Caco-2 (cell line): ENCODE results near the gene SLC22A17. TPM values are rescaled to one million over a fixed set of nuclear protein-coding genes. Genes with fewer than 3 reads are reported as not detected.

Experiments
- BruUV-seq: library from RNA; stranded (reverse); fragments of 400-500 nt; replicated peaks from 2 replicates; lab custom pipeline; 2021; lab: Mats Ljungman, UMichigan
- CTCF ChIA-PET: fragments of 300-600 bp; sonication (Branson Sonifier 250); formaldehyde crosslinking; loops from one replicate; lab custom pipeline; 2022; ENCODE audit warnings: antibody characterized with exemption; lab: Charles Lee
- POLR2A ChIA-PET: fragments of 300-600 bp; sonication (Branson Sonifier 250); formaldehyde crosslinking; loops from one replicate; lab custom pipeline; 2022; ENCODE audit warnings: antibody characterized with exemption; lab: Charles Lee
- DNase-seq, 2 experiments: peaks; one replicate each; pipeline versions ENCODE4 v3.0.0 to v3.0.0-alpha.2; 2020 to 2022
- H3K27me3 ChIP-seq: replicated peaks from 2 replicates; pipeline ENCODE4 v1.6.0; 2011; ENCODE audit warnings: low read length; ENCODE audit not compliant: control insufficient read depth, insufficient read depth
- H3K36me3 ChIP-seq: 2 replicates; pipeline ENCODE4 v1.5.1; 2011; ENCODE audit warnings: low read length; ENCODE audit not compliant: control insufficient read depth, insufficient read depth
- H3K4me1 ChIP-seq: fragments of 250-450 bp; sonication (Bioruptor Pico); 2 replicates; pipeline ENCODE4 v1.5.1; 2020; ENCODE audit warnings: mild to moderate bottlenecking
- H3K4me3 ChIP-seq: 2 replicates; pipeline ENCODE4 v1.5.1; 2011; ENCODE audit warnings: low read depth, mild to moderate bottlenecking, control low read depth, low read length
- H3K9me3 ChIP-seq: fragments of 250-450 bp; sonication (Bioruptor Pico); 2 replicates; pipeline ENCODE4 v1.5.1; 2020; ENCODE audit warnings: mild to moderate bottlenecking, moderate library complexity
- H3K27ac Mint-ChIP-seq: one replicate; pipeline ENCODE4 v1.8.0; 2022; ENCODE audit warnings: mixed read lengths; ENCODE audit not compliant: unreplicated experiment
- H3K27me3 Mint-ChIP-seq: one replicate; pipeline ENCODE4 v1.8.0; 2022; ENCODE audit warnings: mixed read lengths; ENCODE audit not compliant: insufficient read depth, unreplicated experiment
- H3K36me3 Mint-ChIP-seq: one replicate; pipeline ENCODE4 v1.8.0; 2022; ENCODE audit warnings: mild to moderate bottlenecking, mixed read lengths; ENCODE audit not compliant: insufficient read depth, unreplicated experiment
- H3K4me1 Mint-ChIP-seq: one replicate; pipeline ENCODE4 v1.8.0; 2022; ENCODE audit warnings: low read depth, mixed read lengths; ENCODE audit not compliant: unreplicated experiment
- H3K4me3 Mint-ChIP-seq: one replicate; pipeline ENCODE4 v1.8.0; 2022; ENCODE audit warnings: mild to moderate bottlenecking, moderate library complexity, mixed read lengths; ENCODE audit not compliant: unreplicated experiment
- H3K9me3 Mint-ChIP-seq: one replicate; pipeline ENCODE4 v1.8.0; 2022; ENCODE audit warnings: mixed read lengths; ENCODE audit not compliant: unreplicated experiment
- intact Hi-C: fragments of 100-400 bp; cut with micrococcal nuclease; formaldehyde crosslinking; loops from one replicate; pipeline ENCODE4 v1.10.0; 2022; ENCODE audit not compliant: unreplicated experiment
- total RNA-seq: library from RNA; stranded (reverse); gene quantifications from 2 replicates; pipeline ENCODE4 v1.2.3, GENCODE V29; 2022
- TF ChIP-seq, protein P1 (sequence below), 2 experiments: fragments of 200-600 bp in 1 of 2; IDR thresholded peaks; 1 replicate in 1 of 2; 2 replicates in 1 of 2; pipeline versions ENCODE4 v1.5.1 to v1.8.0; 2011 to 2022; ENCODE audit warnings: antibody characterized with exemption in 1 of 2, control low read depth in 1 of 2, inconsistent platforms in 1 of 2, low read depth in 1 of 2, low read length in 1 of 2, mild to moderate bottlenecking in 1 of 2, moderate library complexity in 1 of 2; ENCODE audit not compliant: insufficient read depth in 1 of 2, severe bottlenecking in 1 of 2, unreplicated experiment in 1 of 2

SLC22A17 gene
- total RNA-seq, 1 experiment from 2014 or later = 3.1 TPM

DNA sequence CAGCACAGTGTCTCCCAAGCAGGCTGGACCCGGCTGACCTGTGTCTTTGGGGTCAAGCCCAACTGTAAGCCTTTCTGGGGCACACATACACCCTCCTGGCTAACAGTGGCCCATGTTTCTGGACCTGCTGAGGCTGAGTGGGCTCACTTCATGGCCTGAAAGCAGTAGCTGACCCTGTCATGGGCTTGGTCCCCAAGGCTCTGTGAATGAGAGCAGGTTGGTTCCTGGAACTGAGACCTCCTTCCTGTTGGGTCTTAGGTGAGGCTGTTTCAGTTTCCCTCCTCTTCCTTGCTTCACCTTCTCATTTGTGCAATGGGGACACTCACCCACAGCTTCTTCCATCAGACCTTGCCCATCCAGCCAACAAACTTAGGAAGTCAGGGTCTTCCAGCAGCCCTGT is 19.2 kb upstream of the SLC22A17 start:
- ChIA-PET POLR2A (no interaction called here), CTCF (no interaction called here)
- Histone ChIP-seq H3K4me1 (no peaks in the 10 kb centered on the region), H3K36me3 (no peaks in the 10 kb centered on the region), H3K4me3 (no peak overlapping the region), H3K9me3 (no peaks in the 10 kb centered on the region), H3K27me3 (no peaks in the 10 kb centered on the region; the same call in 1 of the 2 replicates)
- intact Hi-C loops = no loop called here
- no peak overlapping the region for H3K27ac Mint-ChIP-seq
- no peaks in the 10 kb centered on the region for H3K4me1 Mint-ChIP-seq
- no peak overlapping the region for H3K4me3 Mint-ChIP-seq
- no TSS peak for BruUV-seq
- TF ChIP-seq, protein P1, sequence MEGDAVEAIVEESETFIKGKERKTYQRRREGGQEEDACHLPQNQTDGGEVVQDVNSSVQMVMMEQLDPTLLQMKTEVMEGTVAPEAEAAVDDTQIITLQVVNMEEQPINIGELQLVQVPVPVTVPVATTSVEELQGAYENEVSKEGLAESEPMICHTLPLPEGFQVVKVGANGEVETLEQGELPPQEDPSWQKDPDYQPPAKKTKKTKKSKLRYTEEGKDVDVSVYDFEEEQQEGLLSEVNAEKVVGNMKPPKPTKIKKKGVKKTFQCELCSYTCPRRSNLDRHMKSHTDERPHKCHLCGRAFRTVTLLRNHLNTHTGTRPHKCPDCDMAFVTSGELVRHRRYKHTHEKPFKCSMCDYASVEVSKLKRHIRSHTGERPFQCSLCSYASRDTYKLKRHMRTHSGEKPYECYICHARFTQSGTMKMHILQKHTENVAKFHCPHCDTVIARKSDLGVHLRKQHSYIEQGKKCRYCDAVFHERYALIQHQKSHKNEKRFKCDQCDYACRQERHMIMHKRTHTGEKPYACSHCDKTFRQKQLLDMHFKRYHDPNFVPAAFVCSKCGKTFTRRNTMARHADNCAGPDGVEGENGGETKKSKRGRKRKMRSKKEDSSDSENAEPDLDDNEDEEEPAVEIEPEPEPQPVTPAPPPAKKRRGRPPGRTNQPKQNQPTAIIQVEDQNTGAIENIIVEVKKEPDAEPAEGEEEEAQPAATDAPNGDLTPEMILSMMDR (IDR thresholded peaks at IDR 0.05; ENCODE audit: insufficient read depth in 1 of 2, low read depth in 1 of 2, low read length in 1 of 2, severe bottlenecking in 1 of 2, unreplicated experiment in 1 of 2) = no peak
- DNase-seq = no peak
- no peaks in the 10 kb centered on the region for H3K9me3 Mint-ChIP-seq
- H3K36me3 Mint-ChIP-seq = peaks cover 1% of the 10 kb centered on the region
- peaks cover 15% of the 10 kb centered on the region for H3K27me3 Mint-ChIP-seq

DNA sequence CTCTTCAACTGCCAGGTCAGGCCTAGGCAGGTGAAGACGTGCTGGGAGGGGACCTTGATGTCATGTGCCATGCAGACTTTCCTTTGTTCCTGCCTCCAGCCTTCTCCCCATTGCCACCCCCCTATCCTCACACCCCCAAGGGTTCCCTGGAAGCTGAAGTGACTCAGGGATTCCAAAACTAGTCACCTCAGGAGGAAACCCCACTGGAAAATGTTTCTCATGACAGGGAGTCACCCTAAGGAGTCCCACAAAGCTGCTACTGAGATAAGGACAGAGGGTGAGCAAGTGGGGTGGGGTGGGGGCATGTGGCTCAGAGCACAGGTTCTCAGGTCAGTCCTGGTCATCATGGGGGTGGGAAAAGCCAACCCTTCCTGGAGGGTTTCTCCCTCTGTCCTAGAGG is 17.5 kb upstream of the SLC22A17 start:
- Mint-ChIP-seq H3K36me3 (peaks cover 6% of the 10 kb centered on the region), H3K4me3 (no peak overlapping the region), H3K27me3 (peaks cover 10% of the 10 kb centered on the region), H3K4me1 (no peaks in the 10 kb centered on the region), H3K9me3 (no peaks in the 10 kb centered on the region), H3K27ac (no peak overlapping the region)
- TF ChIP-seq, protein P1 (IDR thresholded peaks at IDR 0.05; ENCODE audit: insufficient read depth in 1 of 2, low read depth in 1 of 2, low read length in 1 of 2, severe bottlenecking in 1 of 2, unreplicated experiment in 1 of 2) = no peak
- POLR2A ChIA-PET = no interaction called here
- DNase-seq = no peak
- Histone ChIP-seq H3K27me3 (no peaks in the 10 kb centered on the region; the same call in 1 of the 2 replicates), H3K9me3 (no peaks in the 10 kb centered on the region), H3K4me1 (no peaks in the 10 kb centered on the region), H3K36me3 (no peaks in the 10 kb centered on the region), H3K4me3 (no peak overlapping the region)
- intact Hi-C loops = no loop called here
- BruUV-seq = no TSS peak
- CTCF ChIA-PET = interaction anchor here (0.7 to 1.4 kb wide), 3 partner anchors 10 to 93 kb away, joined by 3 to 7 read pairs (median 3); no protein-coding TSS in a partner anchor

DNA sequence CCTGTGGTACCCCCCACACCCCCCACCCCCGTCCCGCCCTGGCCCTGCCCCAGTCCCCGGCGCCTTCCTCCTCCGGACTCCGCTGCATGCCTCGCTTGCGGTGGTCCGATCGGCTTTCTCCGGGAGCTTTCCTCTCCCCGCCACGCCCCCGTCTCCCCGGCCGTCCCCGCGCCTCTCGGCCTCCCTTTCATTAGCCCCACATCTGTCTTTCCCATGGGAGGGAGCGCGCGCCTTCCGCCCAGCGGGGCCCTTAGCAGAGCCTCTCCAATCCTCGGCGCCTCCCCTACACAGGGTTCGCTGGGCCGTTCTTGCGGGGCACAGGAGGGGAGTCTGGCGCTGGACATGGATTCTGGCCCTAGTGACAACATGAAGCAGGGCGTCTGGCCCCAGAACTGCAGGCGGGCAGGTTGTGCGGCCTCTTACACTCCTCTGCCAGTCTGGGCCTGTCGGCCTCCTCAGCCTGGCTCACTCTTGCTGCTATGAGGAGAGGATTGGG is 13.8 kb upstream of the SLC22A17 start:
- Histone ChIP-seq H3K36me3 (no peaks in the 10 kb centered on the region), H3K27me3 (no peaks in the 10 kb centered on the region), H3K9me3 (no peaks in the 10 kb centered on the region), H3K4me1 (no peaks in the 10 kb centered on the region), H3K4me3 (no peak overlapping the region)
- no TSS peak for BruUV-seq
- no peak for DNase-seq
- TF ChIP-seq, protein P1 (IDR thresholded peaks at IDR 0.05; ENCODE audit: insufficient read depth in 1 of 2, low read depth in 1 of 2, low read length in 1 of 2, severe bottlenecking in 1 of 2, unreplicated experiment in 1 of 2) = no peak
- ChIA-PET POLR2A (no interaction called here), CTCF (no interaction called here)
- H3K4me3 Mint-ChIP-seq = no peak overlapping the region
- peaks cover 6% of the 10 kb centered on the region for H3K36me3 Mint-ChIP-seq
- H3K27ac Mint-ChIP-seq = no peak overlapping the region
- peaks cover 4% of the 10 kb centered on the region for H3K27me3 Mint-ChIP-seq
- no peaks in the 10 kb centered on the region for H3K9me3 Mint-ChIP-seq
- no peaks in the 10 kb centered on the region for H3K4me1 Mint-ChIP-seq
- intact Hi-C loops = no loop called here
